Keratinocyte (primary cell): ENCODE measurements around the gene CDH12. TPM values are rescaled to one million over a fixed set of nuclear protein-coding genes. Genes with fewer than 3 reads are reported as not detected.

ENCODE experiments used
- DNase-seq: peaks from one replicate; pipeline ENCODE4 v3.0.0-alpha.2; 2011; ENCODE audit warnings: low read depth, missing footprints, low spot score
- FAIRE-seq: peaks from 2 replicates; lab custom pipeline; 2011; peaks lifted over from hg19 to GRCh38; lab: Jason Lieb, UNC
- H2AFZ ChIP-seq: 2 replicates; pipeline ENCODE4 v1.6.0; 2012; ENCODE audit warnings: low read length, control low read depth, inconsistent platforms; ENCODE audit not compliant: control insufficient read depth
- H3K27ac ChIP-seq: 2 replicates; pipeline ENCODE4 v1.5.1; 2011; ENCODE audit warnings: low read length; ENCODE audit not compliant: control insufficient read depth, insufficient read depth
- H3K27me3 ChIP-seq: 3 replicates; pipeline ENCODE4 v1.6.0; 2011; ENCODE audit warnings: low read length; ENCODE audit not compliant: control insufficient read depth, insufficient read depth; ENCODE audit errors: extremely low read depth
- H3K36me3 ChIP-seq, 2 experiments: 2 replicates in 1 of 2; 3 replicates in 1 of 2; pipeline ENCODE4 v1.5.1; 2011; ENCODE audit warnings: low read length in 2 of 2, mild to moderate bottlenecking in 1 of 2; ENCODE audit not compliant: control insufficient read depth in 2 of 2, insufficient read depth in 2 of 2; ENCODE audit errors: extremely low read depth in 1 of 2
- H3K4me1 ChIP-seq: 3 replicates; pipeline ENCODE4 v1.5.1; 2011; ENCODE audit warnings: low read length; ENCODE audit not compliant: control insufficient read depth, insufficient read depth; ENCODE audit errors: extremely low read depth
- H3K4me2 ChIP-seq: 3 replicates; pipeline ENCODE4 v1.6.0; 2011; ENCODE audit warnings: low read depth, low read length; ENCODE audit not compliant: control insufficient read depth, insufficient read depth; ENCODE audit errors: extremely low read depth
- H3K4me3 ChIP-seq, 3 experiments: fragments of 200-600 bp in 1 of 3; sonication (generic) in 1 of 3; 2 replicates in 2 of 3; 3 replicates in 1 of 3; pipeline ENCODE4 v1.5.1; 2011 to 2016; ENCODE audit warnings: low read length in 3 of 3, mild to moderate bottlenecking in 3 of 3, control low read depth in 2 of 3, inconsistent platforms in 1 of 3, low read depth in 1 of 3, mixed read lengths in 1 of 3, mixed run types in 1 of 3, moderate library complexity in 1 of 3; ENCODE audit not compliant: control insufficient read depth in 2 of 3, insufficient read depth in 2 of 3; ENCODE audit errors: extremely low read depth in 1 of 3
- H3K79me2 ChIP-seq: 2 replicates; pipeline ENCODE4 v1.6.0; 2012; ENCODE audit warnings: low read length; ENCODE audit not compliant: control insufficient read depth, insufficient read depth
- H3K9ac ChIP-seq: 3 replicates; pipeline ENCODE4 v1.6.0; 2011; ENCODE audit warnings: low read length; ENCODE audit not compliant: control insufficient read depth, insufficient read depth; ENCODE audit errors: extremely low read depth
- H3K9me1 ChIP-seq: 3 replicates; pipeline ENCODE4 v1.6.0; 2011; ENCODE audit warnings: low read length; ENCODE audit not compliant: control insufficient read depth, insufficient read depth; ENCODE audit errors: extremely low read depth
- H3K9me3 ChIP-seq: 2 replicates; pipeline ENCODE4 v1.5.1; 2012; ENCODE audit warnings: low read depth, low read length; ENCODE audit not compliant: control insufficient read depth
- H4K20me1 ChIP-seq: 3 replicates; pipeline ENCODE4 v1.6.0; 2011; ENCODE audit warnings: low read length; ENCODE audit not compliant: control insufficient read depth, insufficient read depth; ENCODE audit errors: extremely low read depth
- CTCF ChIP-seq, 3 experiments: IDR thresholded peaks in 1 of 3; conservative IDR thresholded peaks in 1 of 3; optimal IDR thresholded peaks in 1 of 3; 2 replicates in 2 of 3; 3 replicates in 1 of 3; pipeline versions ENCODE3 to v1.5.1; 2011; ENCODE audit warnings: low read length in 3 of 3, mild to moderate bottlenecking in 3 of 3, moderate library complexity in 2 of 3, control low read depth in 1 of 3, inconsistent platforms in 1 of 3; ENCODE audit not compliant: insufficient read depth in 2 of 3; ENCODE audit errors: extremely low read depth in 1 of 3
- EZH2 ChIP-seq: IDR thresholded peaks from one replicate; pipeline ENCODE4 v1.6.1; 2012; ENCODE audit warnings: inconsistent platforms, mild to moderate bottlenecking, low read length, moderate library complexity
- dilution Hi-C: fragments of 300-500 bp; cut with MboI; formaldehyde crosslinking; loops from one replicate; pipeline ENCODE4 v1.7.0; 2020; ENCODE audit warnings: low sequenced_read_pairs; ENCODE audit not compliant: extremely low pct_ligation_motif_present
- polyA plus RNA-seq, 5 experiments: library from polyadenylated mRNA; depleted of rRNA in 3 of 5; stranded (reverse) in 3 of 5; stranded (forward) in 1 of 5; unstranded in 1 of 5; fragments of >200 nt; gene quantifications; 1 replicate in 1 of 5; 2 replicates in 3 of 5; 3 replicates in 1 of 5; pipeline versions ENCODE4 v1.2.1 to v1.2.3, GENCODE V29; 2011 to 2012; ENCODE audit warnings: missing spikeins in 2 of 5, low read depth in 1 of 5, low replicate concordance in 1 of 5

The CDH12 gene
- polyA plus RNA-seq, 1 donor (not counting 4 experiments of a cell fraction or from before 2014, with no cell fraction given): not detected

- no peak overlapping the region for H3K4me2 ChIP-seq
- no peaks in the 10 kb centered on the region for H3K9me3 ChIP-seq
- H3K79me2 ChIP-seq: no peaks in the 10 kb centered on the region
- no peak for FAIRE-seq
- no peak for TF ChIP-seq CTCF (optimal IDR thresholded peaks at IDR 0.05 in 1 of 3, IDR thresholded peaks at IDR 0.05 in 1 of 3, conservative IDR thresholded peaks at IDR 0.05 in 1 of 3; ENCODE audit: extremely low read depth in 1 of 3, insufficient read depth in 2 of 3, low read length in 3 of 3)
- TF ChIP-seq EZH2: no peak
- H3K9me1 ChIP-seq: no peaks in the 10 kb centered on the region
- H3K27ac ChIP-seq: no peak overlapping the region
- no peaks in the 10 kb centered on the region for H3K27me3 ChIP-seq
- H3K4me3 ChIP-seq: no peak overlapping the region
- no peak for DNase-seq
- H2AFZ ChIP-seq: no peak overlapping the region
- no peak overlapping the region for H3K9ac ChIP-seq
- dilution Hi-C loops: no loop called here
- no peaks in the 10 kb centered on the region for H4K20me1 ChIP-seq
- no peaks in the 10 kb centered on the region for H3K36me3 ChIP-seq
- no peaks in the 10 kb centered on the region for H3K4me1 ChIP-seq
Observed at GRCh38 chr5:22056601-22057000, 796.5 kb downstream of the CDH12 start.

- Histone ChIP-seq H4K20me1 (no peaks in the 10 kb centered on the region), H3K4me1 (no peaks in the 10 kb centered on the region), H3K4me3 (no peak overlapping the region), H3K4me2 (no peak overlapping the region), H3K36me3 (no peaks in the 10 kb centered on the region), H3K27ac (no peak overlapping the region), H3K9me3 (no peaks in the 10 kb centered on the region), H3K9ac (no peak overlapping the region), H3K9me1 (no peaks in the 10 kb centered on the region), H3K27me3 (no peaks in the 10 kb centered on the region), H3K79me2 (no peaks in the 10 kb centered on the region), H2AFZ (no peak overlapping the region)
- TF ChIP-seq EZH2 (no peak), CTCF (optimal IDR thresholded peaks at IDR 0.05 in 1 of 3, IDR thresholded peaks at IDR 0.05 in 1 of 3, conservative IDR thresholded peaks at IDR 0.05 in 1 of 3; ENCODE audit: extremely low read depth in 1 of 3, insufficient read depth in 2 of 3, low read length in 3 of 3) (no peak)
- FAIRE-seq (no peak), DNase-seq (no peak)
- dilution Hi-C loops: no loop called here
Observed at GRCh38 chr5:22053195-22053594, 799.9 kb downstream of the CDH12 start.
